Esophagus squamous epithelium (tissue), 4 donors: Measurements from ENCODE around the gene B3GNT2.

Source experiments
- POLR2A ChIP-seq, 4 donors: fragments of 450-650 bp; IDR thresholded peaks; one replicate each; pipeline ENCODE4 v1.6.1; 2017; ENCODE audit warnings: antibody characterized with exemption in 4 of 4, mild to moderate bottlenecking in 4 of 4, moderate library complexity in 3 of 4
- TF ChIP-seq, protein P1 (sequence below), 6 experiments: fragments of 450-650 bp in 4 of 6; fragments of 200-600 bp in 2 of 6; sonication (generic) in 2 of 6; IDR thresholded peaks; one replicate each; pipeline ENCODE4 v1.5.1; 2016 to 2019; ENCODE audit warnings: antibody characterized with exemption in 6 of 6, mild to moderate bottlenecking in 4 of 6, moderate library complexity in 4 of 6

GRCh38 chr2:62257466-62257865 is 61.6 kb downstream of the B3GNT2 start:
- TF ChIP-seq, protein P1, sequence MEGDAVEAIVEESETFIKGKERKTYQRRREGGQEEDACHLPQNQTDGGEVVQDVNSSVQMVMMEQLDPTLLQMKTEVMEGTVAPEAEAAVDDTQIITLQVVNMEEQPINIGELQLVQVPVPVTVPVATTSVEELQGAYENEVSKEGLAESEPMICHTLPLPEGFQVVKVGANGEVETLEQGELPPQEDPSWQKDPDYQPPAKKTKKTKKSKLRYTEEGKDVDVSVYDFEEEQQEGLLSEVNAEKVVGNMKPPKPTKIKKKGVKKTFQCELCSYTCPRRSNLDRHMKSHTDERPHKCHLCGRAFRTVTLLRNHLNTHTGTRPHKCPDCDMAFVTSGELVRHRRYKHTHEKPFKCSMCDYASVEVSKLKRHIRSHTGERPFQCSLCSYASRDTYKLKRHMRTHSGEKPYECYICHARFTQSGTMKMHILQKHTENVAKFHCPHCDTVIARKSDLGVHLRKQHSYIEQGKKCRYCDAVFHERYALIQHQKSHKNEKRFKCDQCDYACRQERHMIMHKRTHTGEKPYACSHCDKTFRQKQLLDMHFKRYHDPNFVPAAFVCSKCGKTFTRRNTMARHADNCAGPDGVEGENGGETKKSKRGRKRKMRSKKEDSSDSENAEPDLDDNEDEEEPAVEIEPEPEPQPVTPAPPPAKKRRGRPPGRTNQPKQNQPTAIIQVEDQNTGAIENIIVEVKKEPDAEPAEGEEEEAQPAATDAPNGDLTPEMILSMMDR (IDR thresholded peaks at IDR 0.05) = no peak
- TF ChIP-seq POLR2A (IDR thresholded peaks at IDR 0.05) = no peak
